GM19193 (cell line): ENCODE data around the gene EXOC4.

Experiments
- POLR2A ChIP-seq: IDR thresholded peaks from 4 replicates; pipeline ENCODE4 v1.6.1; 2011; ENCODE audit not compliant: insufficient read depth, insufficient read length; ENCODE audit errors: extremely low read depth

Gene EXOC4

GRCh38 chr7:133934977-133935330 is 682.1 kb downstream of the EXOC4 start:
- TF ChIP-seq POLR2A, result no peak

DNA sequence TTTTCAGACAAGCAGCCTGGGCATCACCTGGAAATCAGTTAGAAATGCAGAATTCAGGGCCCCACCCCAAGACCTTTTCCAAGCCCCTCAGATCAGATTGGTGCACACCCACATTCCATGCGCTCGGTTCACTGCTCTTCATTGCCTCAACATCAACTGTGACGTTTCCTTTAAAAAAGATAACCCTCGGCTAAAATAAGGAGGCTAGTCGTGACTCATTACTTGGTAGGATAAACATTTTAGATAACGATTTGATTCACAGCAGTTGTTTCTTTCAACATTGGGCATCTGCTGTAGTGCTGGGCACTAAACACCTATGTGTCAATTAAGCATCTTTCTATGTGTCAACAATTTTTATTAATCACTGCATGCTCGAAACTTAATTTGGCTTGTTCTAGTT is 683.2 kb downstream of the EXOC4 start:
- TF ChIP-seq POLR2A, result no peak

DNA sequence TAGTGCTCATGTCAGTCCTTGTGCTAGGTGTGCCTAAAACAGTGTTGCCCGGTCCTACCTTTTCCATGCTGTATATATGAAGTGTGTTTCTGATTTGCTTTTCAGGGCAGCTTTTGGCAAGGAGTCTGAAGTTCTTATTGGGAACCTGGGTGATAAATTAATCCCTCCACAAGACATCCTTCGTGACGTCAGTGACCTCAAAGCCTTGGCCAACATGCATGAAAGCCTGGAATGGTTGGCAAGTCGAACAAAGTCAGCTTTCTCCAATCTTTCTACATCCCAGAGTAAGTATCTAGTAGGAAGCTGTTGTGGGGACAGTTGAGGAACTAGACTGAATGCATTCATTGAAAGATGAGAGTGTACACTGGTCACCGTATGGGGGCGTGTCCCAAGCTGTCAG is 684.9 kb downstream of the EXOC4 start:
- no peak for TF ChIP-seq POLR2A

GRCh38 chr7:133940368-133940767 is 687.5 kb downstream of the EXOC4 start:
- TF ChIP-seq POLR2A, result no peak

GRCh38 chr7:133941496-133941895 is 688.6 kb downstream of the EXOC4 start:
- no peak for TF ChIP-seq POLR2A

DNA sequence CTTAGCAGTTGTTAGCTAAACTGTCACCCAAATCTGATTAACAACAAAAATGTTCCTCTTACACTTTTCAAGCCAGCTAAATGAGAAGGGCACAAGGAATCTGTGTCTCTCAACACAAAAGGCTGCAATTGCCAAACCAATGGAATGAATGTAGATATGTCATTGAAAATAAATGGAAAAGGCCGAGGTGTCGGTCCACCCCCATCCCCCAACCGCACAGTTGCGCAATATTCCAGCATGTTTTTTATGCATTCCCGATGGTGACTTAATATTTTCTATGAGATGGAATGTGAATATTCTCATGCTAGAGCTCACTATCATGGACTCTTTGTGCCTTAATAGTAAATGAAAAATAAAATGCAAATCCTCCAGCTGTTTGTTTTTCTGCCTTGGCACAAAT is 692.6 kb downstream of the EXOC4 start:
- no peak for TF ChIP-seq POLR2A

- TF ChIP-seq POLR2A, result no peak
Observed at GRCh38 chr7:133947458-133948254, 694.8 kb downstream of the EXOC4 start.

- TF ChIP-seq POLR2A, result no peak
Observed at GRCh38 chr7:133948588-133948987, 695.7 kb downstream of the EXOC4 start.

DNA sequence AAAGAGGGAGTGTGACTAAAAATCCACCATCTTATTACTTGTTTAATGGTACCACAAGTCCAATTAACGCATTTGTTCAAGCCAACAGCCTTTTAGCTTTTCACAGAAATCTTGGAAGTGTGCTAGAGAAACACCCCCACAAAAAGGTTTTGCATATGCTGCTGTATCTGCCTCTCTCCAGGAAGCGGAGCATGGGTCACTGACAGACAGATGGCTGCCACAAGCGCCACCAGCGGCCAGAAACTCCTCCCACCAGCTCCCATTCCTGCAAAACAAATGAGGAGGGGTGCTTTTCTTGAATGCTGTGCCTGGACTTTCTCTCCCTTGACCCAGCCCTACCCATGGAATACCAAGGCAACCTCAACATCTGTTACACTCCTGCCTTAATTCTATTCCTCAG is 698.0 kb downstream of the EXOC4 start:
- no peak for TF ChIP-seq POLR2A

- no peak for TF ChIP-seq POLR2A
Observed at GRCh38 chr7:133955208-133955607, 702.3 kb downstream of the EXOC4 start.

GRCh38 chr7:133957845-133958244 is 705.0 kb downstream of the EXOC4 start:
- TF ChIP-seq POLR2A, result no peak

- no peak for TF ChIP-seq POLR2A
Observed at GRCh38 chr7:133958822-133959221, 705.9 kb downstream of the EXOC4 start.

GRCh38 chr7:133959505-133959904 is 706.6 kb downstream of the EXOC4 start:
- no peak for TF ChIP-seq POLR2A

GRCh38 chr7:133961724-133962123 is 708.8 kb downstream of the EXOC4 start:
- no peak for TF ChIP-seq POLR2A

DNA sequence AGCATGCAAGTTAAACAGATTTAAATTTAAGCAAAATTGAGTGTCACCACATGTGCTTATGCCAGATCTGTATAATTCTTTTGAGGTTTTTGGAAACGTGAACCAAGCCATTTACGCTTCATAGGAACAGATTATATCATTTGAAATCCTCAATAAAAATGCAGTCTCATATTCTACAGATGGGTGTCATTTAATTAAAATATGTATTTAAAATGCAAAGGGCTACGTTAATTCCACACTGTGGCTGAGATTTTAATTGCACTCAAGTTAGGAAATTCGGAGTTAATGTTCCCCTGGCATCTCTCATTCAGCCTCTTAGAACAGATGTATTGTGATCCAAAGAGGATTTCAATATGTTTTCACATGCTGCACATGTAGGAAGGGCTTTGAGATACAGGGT is 709.8 kb downstream of the EXOC4 start:
- TF ChIP-seq POLR2A, result no peak

GRCh38 chr7:133963629-133964028 is 710.8 kb downstream of the EXOC4 start:
- no peak for TF ChIP-seq POLR2A

DNA sequence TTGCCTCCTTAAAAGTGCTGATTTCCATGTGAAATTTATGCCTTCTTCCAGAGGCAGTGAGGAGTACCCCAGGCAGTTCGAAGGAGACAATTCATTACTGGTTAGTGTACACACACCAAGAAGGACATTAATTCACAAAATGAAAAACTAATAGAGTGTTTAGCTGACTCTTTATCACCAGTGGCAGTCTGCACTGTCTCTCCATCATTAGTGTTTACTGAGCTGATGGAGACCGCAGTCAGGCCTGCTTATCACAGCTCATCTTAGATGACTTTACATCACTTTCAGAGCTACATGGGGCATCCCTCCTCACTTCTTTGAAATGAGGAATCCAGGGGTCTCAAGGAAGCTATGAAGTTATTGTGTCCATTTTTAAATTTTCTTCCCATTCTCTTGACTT is 718.7 kb downstream of the EXOC4 start:
- TF ChIP-seq POLR2A, result no peak
